ENCODE data around the gene MMAA.

- TF ChIP-seq CTCF (IDR thresholded peaks at IDR 0.05) (no peak), EP300 (IDR thresholded peaks at IDR 0.05) (no peak), POLR2A (IDR thresholded peaks at IDR 0.05) (no peak)
These were observed 44.0 kb downstream of the MMAA start for GRCh38 chr4:145663194-145663593.
